GM18519 (cell line): ENCODE measurements around the gene TCAP.
"Not testable (repeated sequence)": the region's sequence is repeated elsewhere in the genome, so short reads cannot be mapped to it uniquely, and the experiment has no call there.

Experiments
- ATAC-seq: cut with Tn5 transposase; IDR thresholded peaks from one replicate; pipeline ENCODE4 v1.9.1; 2021; ENCODE audit warnings: mild to moderate bottlenecking, moderate library complexity; ENCODE audit not compliant: unreplicated experiment, low FRiP score

The TCAP gene

GRCh38 chr17:39677542-39678339 lies 12.6 kb downstream of the TCAP start:
- no peak for ATAC-seq

GRCh38 chr17:39678340-39679116 lies 13.4 kb downstream of the TCAP start:
- no peak for ATAC-seq

GRCh38 chr17:39679521-39680192 lies 14.5 kb downstream of the TCAP start:
- no peak for ATAC-seq

GRCh38 chr17:39683295-39683939 lies 18.3 kb downstream of the TCAP start:
- no peak for ATAC-seq

GRCh38 chr17:39684369-39685192 lies 19.4 kb downstream of the TCAP start:
- ATAC-seq: no peak

GRCh38 chr17:39687101-39687545 lies 22.0 kb downstream of the TCAP start:
- ATAC-seq: no peak

- peak; percentile 82 for ATAC-seq
Observed at GRCh38 chr17:39687546-39688474, 22.7 kb downstream of the TCAP start, which contains the start of gene PGAP3. Gene PGAP3, minus strand, starts transcription at chr17:39688057. Its CDS starts 43 bp downstream, at chr17:39688014.

- no peak for ATAC-seq
Observed at GRCh38 chr17:39688475-39688835, 23.3 kb downstream of the TCAP start.

- ATAC-seq: no peak
Observed at GRCh38 chr17:39688945-39689344, 23.8 kb downstream of the TCAP start.

GRCh38 chr17:39694593-39694992 lies 29.4 kb downstream of the TCAP start:
- no peak for ATAC-seq

GRCh38 chr17:39695089-39695474 lies 29.9 kb downstream of the TCAP start:
- ATAC-seq: no peak

GRCh38 chr17:39696731-39697130 lies 31.6 kb downstream of the TCAP start:
- ATAC-seq: no peak

- ATAC-seq: no peak
Observed at GRCh38 chr17:39697961-39698360, 32.8 kb downstream of the TCAP start.

GRCh38 chr17:39699157-39699817 lies 34.1 kb downstream of the TCAP start:
- not testable (repeated sequence) for ATAC-seq

- no peak for ATAC-seq
Observed at GRCh38 chr17:39699818-39700147, 34.6 kb downstream of the TCAP start, which contains the start of gene ERBB2. Gene ERBB2, plus strand, starts transcription at chr17:39700064. Its CDS starts 175 bp downstream, at chr17:39700239.

- ATAC-seq: no peak
Observed at GRCh38 chr17:39700148-39700987, 35.2 kb downstream of the TCAP start.

- no peak for ATAC-seq
Observed at GRCh38 chr17:39701012-39701783, 36.0 kb downstream of the TCAP start.
